Ovary (tissue), 9 donors: ENCODE results near the gene TSPEAR. TPM values are rescaled to one million over a fixed set of nuclear protein-coding genes. Genes with fewer than 3 reads are reported as not detected.

Experiments used
- DNase-seq, 5 donors: peaks; one replicate each; pipeline ENCODE4 v3.0.0-alpha.2; 2019 to 2020
- H3K27ac ChIP-seq, 2 donors: fragments of 200-600 bp; one replicate each; pipeline versions ENCODE4 v1.5.1 to v1.8.0; 2019 to 2022
- H3K27me3 ChIP-seq: fragments of 200-600 bp; one replicate; pipeline ENCODE4 v1.8.0; 2022
- H3K36me3 ChIP-seq: fragments of 200-600 bp; sonication (generic); one replicate; pipeline ENCODE4 v1.5.1; 2019
- H3K4me1 ChIP-seq: one replicate; pipeline ENCODE4 v1.8.1; 2013; ENCODE audit warnings: mild to moderate bottlenecking, moderate library complexity; ENCODE audit not compliant: insufficient read depth
- H3K4me3 ChIP-seq: fragments of 200-600 bp; sonication (generic); one replicate; pipeline ENCODE4 v1.5.1; 2017
- H3K9me3 ChIP-seq, 2 donors: fragments of 200-600 bp in 1 of 2; sonication (generic) in 1 of 2; one replicate each; pipeline versions ENCODE4 v1.5.1 to v1.8.1; 2013 to 2019; ENCODE audit warnings: mild to moderate bottlenecking in 1 of 2, moderate library complexity in 1 of 2
- EP300 ChIP-seq: sonication (generic); formaldehyde crosslinking; IDR thresholded peaks from one replicate; pipeline ENCODE4 v1.6.1; 2017; ENCODE audit warnings: antibody characterized with exemption
- POLR2A ChIP-seq: fragments of 450-650 bp; IDR thresholded peaks from one replicate; pipeline ENCODE4 v1.6.1; 2017; ENCODE audit warnings: antibody characterized with exemption, mild to moderate bottlenecking, moderate library complexity
- WGBS, 3 donors: extraction: QIAGEN DNeasy Blood & Tissue Kit in 1 of 3; methylation state at CpG; one replicate each; pipeline versions ENCODE4 v1.1.5 to v1.1.7; 2013 to 2017; 5-methylcytosine and 5-hydroxymethylcytosine counted together
- intact Hi-C, 4 donors: fragments of 100-400 bp; cut with DNase I; formaldehyde crosslinking; loops; one replicate each; pipeline versions ENCODE4 v1.11.0 to v1.15.1; 2022 to 2023
- polyA plus RNA-seq, 2 donors: library from polyadenylated mRNA; stranded (reverse); fragments of 200-250 nt in 1 of 2; fragments of 350-450 nt in 1 of 2; fragmentation: Illumina TruSeq in 1 of 2; extraction: RNeasy Lipid Tissue Mini Kit (QIAGEN cat#74804) in 1 of 2; gene quantifications; one replicate each; pipeline ENCODE4 v1.2.3, GENCODE V29; 2013 to 2014
- total RNA-seq, 7 donors: library from RNA; depleted of rRNA in 2 of 7; stranded (reverse); fragments of >200 nt in 2 of 7; fragmentation: NEBNext Ultra II Directional in 3 of 7; extraction: Animal tissue kit (Norgen Biotek cat#: 25700) in 3 of 7; gene quantifications; one replicate each; pipeline versions ENCODE4 v1.1.0 to v1.2.4, GENCODE V29; 2016 to 2023
- TF ChIP-seq, protein P1 (sequence below), 3 donors: fragments of 450-650 bp in 2 of 3; fragments of 200-600 bp in 1 of 3; IDR thresholded peaks; one replicate each; pipeline versions ENCODE4 v1.5.1 to v1.8.0; 2016 to 2022; ENCODE audit warnings: antibody characterized with exemption in 3 of 3, mild to moderate bottlenecking in 1 of 3
- donor health status: DM: no; HTN: no; CAD: no; lungs with moderate emphysema.
- donor health status: DM: no; HTN: no; CAD: no.
- donor health status: Bipolar disorder and iron deficiency.
- donor health status: DM: yes; HTN: yes; CAD: no.
- donor health status: DM: no; HTN: no; CAD: no.
- donor health status: DM: yes; HTN: yes; CAD: no.

Gene TSPEAR
- total and polyA plus RNA-seq, 9 donors, result 0.07 to 0.27 (median 0.11) TPM; not detected in 4

DNA sequence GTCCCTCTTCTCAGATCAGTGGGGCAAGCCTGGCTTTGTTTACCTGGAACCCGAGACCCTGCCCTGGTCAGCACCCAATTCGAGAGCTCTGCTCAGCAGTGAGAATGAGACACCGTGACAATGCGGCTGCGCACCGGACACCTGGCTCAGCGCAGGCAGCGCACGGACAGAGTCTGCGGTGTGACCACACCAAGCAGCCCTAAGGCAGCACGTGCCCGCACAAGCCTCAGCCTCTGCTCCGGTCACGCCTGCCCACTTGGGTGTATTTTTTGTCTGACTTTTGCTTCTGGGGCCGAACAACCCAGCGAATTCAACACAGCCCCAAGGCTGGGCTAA is 94.8 kb downstream of the TSPEAR start:
- 75 to 84% (median 76%) methylated on average over 16 of the region's 16 CpGs for WGBS, 3 donors
- DNase-seq, result no peak
- Histone ChIP-seq H3K27me3 (no peaks in the 10 kb centered on the region), H3K36me3 (no peaks in the 10 kb centered on the region), H3K9me3 (no peaks in the 10 kb centered on the region), H3K4me3 (no peak overlapping the region), H3K4me1 (no peaks in the 10 kb centered on the region), H3K27ac (no peak overlapping the region)
- intact Hi-C loops, result no loop called here
- TF ChIP-seq POLR2A (no peak), EP300 (no peak)
- TF ChIP-seq, protein P1, sequence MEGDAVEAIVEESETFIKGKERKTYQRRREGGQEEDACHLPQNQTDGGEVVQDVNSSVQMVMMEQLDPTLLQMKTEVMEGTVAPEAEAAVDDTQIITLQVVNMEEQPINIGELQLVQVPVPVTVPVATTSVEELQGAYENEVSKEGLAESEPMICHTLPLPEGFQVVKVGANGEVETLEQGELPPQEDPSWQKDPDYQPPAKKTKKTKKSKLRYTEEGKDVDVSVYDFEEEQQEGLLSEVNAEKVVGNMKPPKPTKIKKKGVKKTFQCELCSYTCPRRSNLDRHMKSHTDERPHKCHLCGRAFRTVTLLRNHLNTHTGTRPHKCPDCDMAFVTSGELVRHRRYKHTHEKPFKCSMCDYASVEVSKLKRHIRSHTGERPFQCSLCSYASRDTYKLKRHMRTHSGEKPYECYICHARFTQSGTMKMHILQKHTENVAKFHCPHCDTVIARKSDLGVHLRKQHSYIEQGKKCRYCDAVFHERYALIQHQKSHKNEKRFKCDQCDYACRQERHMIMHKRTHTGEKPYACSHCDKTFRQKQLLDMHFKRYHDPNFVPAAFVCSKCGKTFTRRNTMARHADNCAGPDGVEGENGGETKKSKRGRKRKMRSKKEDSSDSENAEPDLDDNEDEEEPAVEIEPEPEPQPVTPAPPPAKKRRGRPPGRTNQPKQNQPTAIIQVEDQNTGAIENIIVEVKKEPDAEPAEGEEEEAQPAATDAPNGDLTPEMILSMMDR (IDR thresholded peaks at IDR 0.05), result no peak

DNA sequence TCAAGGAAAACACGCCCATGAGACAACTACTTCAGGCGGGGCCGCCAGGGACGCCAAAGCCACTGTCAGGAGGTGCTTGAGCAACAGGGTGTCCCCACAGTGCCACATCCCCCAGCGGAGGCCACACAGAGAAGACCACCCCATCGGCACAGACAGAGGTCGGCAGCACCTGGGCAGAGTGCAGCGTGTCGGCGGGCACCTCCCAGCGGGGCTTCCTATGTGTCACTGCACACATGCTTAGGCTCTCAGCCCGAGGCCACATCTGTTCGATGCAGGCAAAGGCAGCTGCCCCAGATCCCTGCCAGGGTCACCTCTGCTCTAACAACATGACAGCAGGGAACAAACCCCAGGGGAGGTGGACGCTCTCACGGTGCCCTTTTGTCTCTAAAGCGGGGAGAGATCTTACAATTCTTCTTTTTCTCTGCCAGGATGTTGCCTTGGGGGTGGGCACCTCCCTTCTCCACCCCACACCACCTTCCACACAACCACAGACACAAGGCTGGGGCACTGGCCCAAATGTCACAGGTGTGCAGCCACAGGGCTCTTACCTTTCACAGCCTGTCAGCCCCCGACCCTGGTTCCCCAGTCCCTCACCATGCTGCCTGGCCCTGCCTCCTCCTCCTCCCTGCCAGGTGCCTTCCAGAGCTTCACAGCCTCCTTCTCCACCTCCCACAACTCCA is 95.3 kb downstream of the TSPEAR start:
- Histone ChIP-seq H3K36me3 (no peaks in the 10 kb centered on the region), H3K4me1 (no peaks in the 10 kb centered on the region), H3K27ac (no peak overlapping the region), H3K27me3 (no peaks in the 10 kb centered on the region), H3K4me3 (no peak overlapping the region), H3K9me3 (no peaks in the 10 kb centered on the region)
- no peak for DNase-seq
- TF ChIP-seq EP300 (no peak), POLR2A (no peak)
- TF ChIP-seq, protein P1 (IDR thresholded peaks at IDR 0.05), result no peak
- intact Hi-C loops, result no loop called here
- 72 to 78% (median 75%) methylated on average over 15 to 17 of the region's 17 CpGs for WGBS, 3 donors

DNA sequence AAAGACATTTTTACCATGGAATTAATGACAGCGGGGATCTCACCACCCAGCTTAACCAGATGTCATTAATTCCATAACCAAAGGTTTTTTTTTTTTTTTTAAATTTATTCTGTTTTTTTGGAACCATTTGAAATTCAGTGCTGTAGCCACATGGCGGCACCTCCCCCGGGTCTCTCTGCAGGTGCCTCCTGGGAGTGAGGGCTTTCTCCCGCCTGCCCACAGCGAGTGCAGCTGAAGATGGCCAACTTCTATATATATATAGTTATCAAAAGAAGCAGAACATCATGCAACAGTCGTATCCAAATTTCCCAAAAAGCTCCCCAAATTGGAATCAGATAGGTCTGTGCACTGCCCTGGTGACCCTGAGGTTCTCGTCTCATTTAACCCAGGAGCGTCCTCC is 95.9 kb downstream of the TSPEAR start:
- H3K27me3 ChIP-seq, result no peaks in the 10 kb centered on the region
- no peaks in the 10 kb centered on the region for H3K4me1 ChIP-seq
- H3K27ac ChIP-seq, result no peak overlapping the region
- no peak for DNase-seq
- no peak overlapping the region for H3K4me3 ChIP-seq
- 62 to 73% (median 69%) methylated on average over 8 of the region's 8 CpGs for WGBS, 3 donors
- H3K36me3 ChIP-seq, result no peaks in the 10 kb centered on the region
- TF ChIP-seq POLR2A (no peak), EP300 (no peak)
- TF ChIP-seq, protein P1 (IDR thresholded peaks at IDR 0.05), result no peak
- H3K9me3 ChIP-seq, result no peaks in the 10 kb centered on the region
- intact Hi-C loops, result no loop called here

DNA sequence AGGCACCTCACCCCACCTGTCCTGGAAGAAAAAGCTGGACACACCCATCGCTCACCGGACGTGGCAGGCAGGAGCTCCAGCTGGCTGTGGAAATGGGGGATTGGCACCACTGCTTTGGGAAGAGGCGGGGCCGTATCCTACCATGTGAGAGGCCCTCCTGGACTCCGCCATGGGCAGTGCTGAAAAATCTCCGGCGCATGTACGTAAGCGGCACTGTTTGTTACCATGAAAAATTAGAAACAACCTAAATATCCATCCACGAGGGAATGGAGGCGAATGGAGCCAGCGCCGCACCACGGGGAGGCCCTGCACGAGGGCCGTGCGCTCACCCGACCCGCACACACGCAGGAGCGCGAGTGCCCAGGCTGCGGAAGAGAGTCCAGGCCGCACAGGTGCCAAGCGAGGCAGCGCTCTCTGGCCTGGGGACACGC is 96.4 kb downstream of the TSPEAR start:
- no peaks in the 10 kb centered on the region for H3K4me1 ChIP-seq
- no peak overlapping the region for H3K4me3 ChIP-seq
- DNase-seq, result no peak
- H3K27ac ChIP-seq, result no peak overlapping the region
- intact Hi-C loops, result no loop called here
- WGBS, 3 donors, result 84 to 89% (median 88%) methylated on average over 28 of the region's 28 CpGs
- TF ChIP-seq, protein P1 (IDR thresholded peaks at IDR 0.05), result no peak
- no peak for TF ChIP-seq POLR2A
- TF ChIP-seq EP300, result no peak
- H3K36me3 ChIP-seq, result no peaks in the 10 kb centered on the region
- H3K9me3 ChIP-seq, result no peaks in the 10 kb centered on the region
- no peaks in the 10 kb centered on the region for H3K27me3 ChIP-seq
